CD14-positive monocyte (primary cell): Measurements from ENCODE around the gene TMEM174. TPM values are rescaled to one million over a fixed set of nuclear protein-coding genes. Genes with fewer than 3 reads are reported as not detected.

Source experiments
- DNase-seq, 3 donors: peaks; one replicate each; pipeline ENCODE4 v3.0.0-alpha.2; 2011 to 2022
- H2AFZ ChIP-seq: 2 replicates; pipeline ENCODE4 v1.6.0; 2012; ENCODE audit warnings: mild to moderate bottlenecking, low read depth, low read length, inconsistent platforms; ENCODE audit not compliant: insufficient read depth, poor library complexity, severe bottlenecking
- H3K27ac ChIP-seq, 2 donors: 1 replicate in 1 of 2; 2 replicates in 1 of 2; pipeline ENCODE4 v1.5.1; 2012 to 2013; ENCODE audit warnings: low read length in 2 of 2, control low read depth in 1 of 2, inconsistent platforms in 1 of 2, low read depth in 1 of 2, mild to moderate bottlenecking in 1 of 2
- H3K27me3 ChIP-seq, 2 donors: one replicate each; pipeline versions ENCODE4 v1.6.0 to v1.6.1; 2011 to 2013; ENCODE audit warnings: low read length in 2 of 2; ENCODE audit not compliant: control insufficient read depth in 2 of 2, insufficient read depth in 2 of 2
- H3K36me3 ChIP-seq, 2 donors: replicated peaks in 1 of 2; 1 replicate in 1 of 2; 2 replicates in 1 of 2; pipeline versions ENCODE4 v1.5.1 to v1.6.1; 2012 to 2013; ENCODE audit warnings: low read length in 2 of 2, control low read depth in 1 of 2, inconsistent platforms in 1 of 2, mild to moderate bottlenecking in 1 of 2; ENCODE audit not compliant: insufficient read depth in 2 of 2, control insufficient read depth in 1 of 2
- H3K4me1 ChIP-seq, 2 donors: 1 replicate in 1 of 2; 2 replicates in 1 of 2; pipeline versions ENCODE4 v1.5.1 to v1.6.1; 2012 to 2013; ENCODE audit warnings: low read length in 2 of 2, control low read depth in 1 of 2, inconsistent platforms in 1 of 2, mild to moderate bottlenecking in 1 of 2, moderate library complexity in 1 of 2; ENCODE audit not compliant: insufficient read depth in 2 of 2, control insufficient read depth in 1 of 2
- H3K4me2 ChIP-seq: replicated peaks from 2 replicates; pipeline ENCODE3; 2012; ENCODE audit warnings: low read length, moderate library complexity, mild to moderate bottlenecking; ENCODE audit not compliant: poor library complexity, severe bottlenecking; ENCODE audit errors: extremely low read depth
- H3K4me3 ChIP-seq, 3 experiments: fragments of 200-600 bp in 1 of 3; sonication (generic) in 1 of 3; replicated peaks in 1 of 3; 1 replicate in 2 of 3; 2 replicates in 1 of 3; pipeline ENCODE4 v1.5.1; 2011 to 2013; ENCODE audit warnings: low read length in 3 of 3, mild to moderate bottlenecking in 3 of 3, control low read depth in 2 of 3, low read depth in 2 of 3, inconsistent platforms in 1 of 3, moderate library complexity in 1 of 3
- H3K79me2 ChIP-seq: 2 replicates; pipeline ENCODE4 v1.6.0; 2012; ENCODE audit warnings: mild to moderate bottlenecking, control low read depth, inconsistent platforms, low read length, moderate library complexity; ENCODE audit not compliant: insufficient read depth
- H3K9ac ChIP-seq: 2 replicates; pipeline ENCODE4 v1.6.0; 2017; ENCODE audit warnings: low read length, mild to moderate bottlenecking; ENCODE audit not compliant: insufficient read depth, poor library complexity, severe bottlenecking
- H3K9me3 ChIP-seq, 2 donors: replicated peaks in 1 of 2; 1 replicate in 1 of 2; 2 replicates in 1 of 2; pipeline versions ENCODE4 v1.5.1 to v1.6.1; 2012 to 2013; ENCODE audit warnings: low read length in 2 of 2, control low read depth in 1 of 2; ENCODE audit not compliant: control insufficient read depth in 1 of 2, insufficient read depth in 1 of 2
- H4K20me1 ChIP-seq: 2 replicates; pipeline ENCODE4 v1.6.0; 2012; ENCODE audit warnings: mild to moderate bottlenecking, low read length, control low read depth, moderate library complexity; ENCODE audit not compliant: insufficient read depth
- H3K27ac Mint-ChIP-seq, 7 donors: one replicate each; pipeline ENCODE4 v1.8.0; 2020; ENCODE audit warnings: mild to moderate bottlenecking in 7 of 7, mixed read lengths in 7 of 7, moderate library complexity in 6 of 7, inconsistent platforms in 2 of 7
- H3K27me3 Mint-ChIP-seq, 3 donors: one replicate each; pipeline ENCODE4 v1.8.0; 2021 to 2022; ENCODE audit warnings: low read depth in 3 of 3, mild to moderate bottlenecking in 3 of 3, mixed read lengths in 3 of 3, moderate library complexity in 3 of 3, inconsistent platforms in 1 of 3
- H3K36me3 Mint-ChIP-seq, 2 donors: one replicate each; pipeline ENCODE4 v1.8.0; 2020; ENCODE audit warnings: mixed read lengths in 2 of 2, inconsistent platforms in 1 of 2, mild to moderate bottlenecking in 1 of 2
- H3K4me1 Mint-ChIP-seq: one replicate; pipeline ENCODE4 v1.8.0; 2020; ENCODE audit warnings: mild to moderate bottlenecking, mixed read lengths
- H3K4me3 Mint-ChIP-seq, 2 donors: one replicate each; pipeline ENCODE4 v1.8.0; 2020; ENCODE audit warnings: mild to moderate bottlenecking in 2 of 2, mixed read lengths in 2 of 2, moderate library complexity in 1 of 2
- H3K9me3 Mint-ChIP-seq, 7 donors: one replicate each; pipeline ENCODE4 v1.8.0; 2020 to 2022; ENCODE audit warnings: mixed read lengths in 7 of 7, mild to moderate bottlenecking in 6 of 7, moderate library complexity in 6 of 7, inconsistent platforms in 2 of 7
- CTCF ChIP-seq: fragments of 200-600 bp; IDR thresholded peaks from one replicate; pipeline ENCODE4 v1.8.0; 2022; ENCODE audit warnings: antibody characterized with exemption, mild to moderate bottlenecking
- WGBS: methylation state at CpG from one replicate; pipeline ENCODE4 v1.1.5; 2013; ENCODE audit warnings: missing lambda C conversion rate; ENCODE audit not compliant: insufficient coverage; 5-methylcytosine and 5-hydroxymethylcytosine counted together
- intact Hi-C, 2 donors: fragments of 100-400 bp; cut with micrococcal nuclease; formaldehyde crosslinking; loops; one replicate each; pipeline versions ENCODE4 v1.15.0 to v1.15.1; 2023
- polyA plus RNA-seq, 3 donors: library from polyadenylated mRNA; depleted of rRNA in 1 of 3; unstranded in 2 of 3; stranded (reverse) in 1 of 3; fragments of 300-500 nt in 2 of 3; fragments of >200 nt in 1 of 3; fragmentation: Illumina TruSeq in 2 of 3; gene quantifications; 1 replicate in 2 of 3; 2 replicates in 1 of 3; pipeline ENCODE4 v1.2.3, GENCODE V29; 2012 to 2021

The TMEM174 gene
- polyA plus RNA-seq, 3 donors, result not detected

- H3K27me3 ChIP-seq, result peaks cover 79 to 92% of the 10 kb centered on the region in 2 donors
- no peak overlapping the region for H3K4me3 Mint-ChIP-seq
Measured at GRCh38 chr5:73176250-73176649, 3.3 kb downstream of the TMEM174 start.

GRCh38 chr5:73178265-73178664 lies 5.3 kb downstream of the TMEM174 start:
- no peaks in the 10 kb centered on the region for H3K4me1 ChIP-seq
- WGBS, result no CpG with 5 or more reads among the region's 5 CpGs

More at GRCh38 chr5:73176250-73176649, 3.3 kb downstream of the TMEM174 start:
- Mint-ChIP-seq H3K27me3 (peaks cover 77 to 95% (median 80%) of the 10 kb centered on the region in 3 donors), H3K9me3 (peaks cover 0 to 4% (median 2%) of the 10 kb centered on the region in 7 donors), H3K36me3 (no peaks in the 10 kb centered on the region), H3K27ac (no peak overlapping the region), H3K4me1 (no peaks in the 10 kb centered on the region)
- 88% methylated on average over 2 of the region's 2 CpGs for WGBS
- H4K20me1 ChIP-seq, result no peaks in the 10 kb centered on the region
- no peak overlapping the region for H3K4me3 ChIP-seq
- H2AFZ ChIP-seq, result no peak overlapping the region
- DNase-seq, result no peak
- H3K9me3 ChIP-seq, result peaks cover 0 to 3% of the 10 kb centered on the region in 2 donors
- H3K4me1 ChIP-seq, result no peaks in the 10 kb centered on the region
- TF ChIP-seq CTCF, result no peak
- no peaks in the 10 kb centered on the region for H3K36me3 ChIP-seq
- no peak overlapping the region for H3K4me2 ChIP-seq
- H3K79me2 ChIP-seq, result no peaks in the 10 kb centered on the region
- H3K27ac ChIP-seq, result no peak overlapping the region
- H3K9ac ChIP-seq, result no peak overlapping the region
- intact Hi-C loops, result no loop called here

More at GRCh38 chr5:73178265-73178664, 5.3 kb downstream of the TMEM174 start:
- TF ChIP-seq CTCF, result no peak
- Mint-ChIP-seq H3K9me3 (peaks cover 0 to 4% (median 0%) of the 10 kb centered on the region in 7 donors), H3K36me3 (no peaks in the 10 kb centered on the region), H3K27ac (no peak overlapping the region), H3K27me3 (peaks cover 68 to 89% (median 73%) of the 10 kb centered on the region in 3 donors), H3K4me1 (no peaks in the 10 kb centered on the region), H3K4me3 (peak overlapping the region in 1 of 2 donors; percentile 6)
- intact Hi-C loops, result no loop called here
- Histone ChIP-seq H3K36me3 (no peaks in the 10 kb centered on the region), H3K27ac (no peak overlapping the region), H4K20me1 (no peaks in the 10 kb centered on the region), H3K27me3 (peaks cover 72 to 92% of the 10 kb centered on the region in 2 donors), H2AFZ (no peak overlapping the region), H3K4me2 (no peak overlapping the region), H3K9ac (no peak overlapping the region), H3K9me3 (no peaks in the 10 kb centered on the region), H3K79me2 (no peaks in the 10 kb centered on the region), H3K4me3 (no peak overlapping the region)
- DNase-seq, result no peak
